ENCODE results near the gene CCDC136.
A peak's percentile ranks its signal among the peaks of the same experiment; 100 is the strongest.

Gene CCDC136

GRCh38 chr7:128831994-128832879 is 40.5 kb downstream of the CCDC136 start:
- peak; percentile 44 for DNase-seq (ENCODE audit: low read depth)

- no peak for DNase-seq (ENCODE audit: low read depth)
These were observed 41.0 kb downstream of the CCDC136 start for GRCh38 chr7:128832880-128833147.

GRCh38 chr7:128833148-128833945 is 41.6 kb downstream of the CCDC136 start:
- DNase-seq (ENCODE audit: low read depth): peak; percentile 76

GRCh38 chr7:128833946-128834325 is 42.2 kb downstream of the CCDC136 start:
- no peak for DNase-seq (ENCODE audit: low read depth)

- no peak for DNase-seq (ENCODE audit: low read depth)
These were observed 43.5 kb downstream of the CCDC136 start for GRCh38 chr7:128835231-128835751.

- DNase-seq (ENCODE audit: low read depth): no peak
These were observed 44.2 kb downstream of the CCDC136 start for GRCh38 chr7:128835790-128836641.

GRCh38 chr7:128836729-128837348 is 45.1 kb downstream of the CCDC136 start:
- no peak for DNase-seq (ENCODE audit: low read depth)

GRCh38 chr7:128837521-128837921 is 45.8 kb downstream of the CCDC136 start:
- DNase-seq (ENCODE audit: low read depth): no peak

- DNase-seq (ENCODE audit: low read depth): no peak
These were observed 46.5 kb downstream of the CCDC136 start for GRCh38 chr7:128838109-128838779.

- DNase-seq (ENCODE audit: low read depth): no peak
These were observed 47.4 kb downstream of the CCDC136 start for GRCh38 chr7:128838981-128839731.

- no peak for DNase-seq (ENCODE audit: low read depth)
These were observed 48.0 kb downstream of the CCDC136 start for GRCh38 chr7:128839751-128840177.

GRCh38 chr7:128840326-128841170 is 48.8 kb downstream of the CCDC136 start:
- DNase-seq (ENCODE audit: low read depth): no peak

GRCh38 chr7:128841171-128841690 is 49.5 kb downstream of the CCDC136 start:
- no peak for DNase-seq (ENCODE audit: low read depth)

GRCh38 chr7:128841921-128842673 is 50.3 kb downstream of the CCDC136 start:
- DNase-seq (ENCODE audit: low read depth): peak; percentile 55

GRCh38 chr7:128842674-128843641 is 51.2 kb downstream of the CCDC136 start:
- no peak for DNase-seq (ENCODE audit: low read depth)

- no peak for DNase-seq (ENCODE audit: low read depth)
These were observed 52.3 kb downstream of the CCDC136 start for GRCh38 chr7:128843938-128844621.

Data from ELR (cell line).